OCI-LY7 (cell line): ENCODE measurements around the gene TSR3. TPM values are rescaled to one million over a fixed set of nuclear protein-coding genes. Genes with fewer than 3 reads are reported as not detected.

ENCODE experiments used
- BruUV-seq: library from RNA; stranded (reverse); fragments of 400-500 nt; replicated peaks from 2 replicates; lab custom pipeline; 2021; lab: Mats Ljungman, UMichigan
- CTCF ChIA-PET: fragments of 300-600 bp; sonication (Branson Sonifier 250); formaldehyde crosslinking; loops from one replicate; lab custom pipeline; 2022; ENCODE audit warnings: antibody characterized with exemption; ENCODE audit not compliant: unreplicated experiment; lab: Charles Lee
- POLR2A ChIA-PET: fragments of 300-600 bp; sonication (Branson Sonifier 250); formaldehyde crosslinking; loops from one replicate; lab custom pipeline; 2022; ENCODE audit warnings: antibody characterized with exemption; lab: Charles Lee
- DNase-seq: peaks from one replicate; pipeline ENCODE4 v3.0.0-alpha.2; 2015; ENCODE audit warnings: low spot score
- H2AFZ ChIP-seq: fragments of 200-600 bp; sonication (generic), shearing (Covaris generic); 2 replicates; pipeline ENCODE4 v1.6.1; 2014; ENCODE audit warnings: mild to moderate bottlenecking, antibody characterized with exemption, low read length, moderate library complexity
- H3K27ac ChIP-seq: fragments of 200-600 bp; sonication (generic); 2 replicates; pipeline ENCODE4 v1.5.1; 2014; ENCODE audit warnings: mixed run types, low read depth, mild to moderate bottlenecking, moderate library complexity, low read length, inconsistent platforms; ENCODE audit not compliant: poor library complexity, severe bottlenecking
- H3K36me3 ChIP-seq: fragments of 200-600 bp; sonication (generic); 2 replicates; pipeline ENCODE4 v1.6.1; 2014; ENCODE audit warnings: mild to moderate bottlenecking, antibody characterized with exemption, low read length, moderate library complexity, mixed read lengths; ENCODE audit not compliant: insufficient read depth
- H3K4me1 ChIP-seq: fragments of 200-600 bp; sonication (generic); 2 replicates; pipeline ENCODE4 v1.5.1; 2014; ENCODE audit warnings: mild to moderate bottlenecking, low read length; ENCODE audit not compliant: insufficient read depth, poor library complexity, severe bottlenecking
- H3K4me2 ChIP-seq: fragments of 200-600 bp; sonication (generic); 2 replicates; pipeline ENCODE4 v1.6.1; 2014; ENCODE audit warnings: mild to moderate bottlenecking, low read length
- H3K4me3 ChIP-seq: fragments of 200-600 bp; sonication (generic); 2 replicates; pipeline ENCODE4 v1.5.1; 2014; ENCODE audit warnings: mild to moderate bottlenecking, low read depth, low read length; ENCODE audit not compliant: poor library complexity, severe bottlenecking
- H3K79me2 ChIP-seq: fragments of 200-600 bp; sonication (generic); 2 replicates; pipeline ENCODE4 v1.6.1; 2016; ENCODE audit warnings: low read depth, mild to moderate bottlenecking, low read length, moderate library complexity, mixed read lengths; ENCODE audit not compliant: insufficient read depth
- H3K9me2 ChIP-seq: fragments of 200-600 bp; sonication (generic); 2 replicates; pipeline ENCODE4 v1.6.1; 2016; ENCODE audit warnings: mild to moderate bottlenecking, low read length, mixed read lengths; ENCODE audit not compliant: insufficient read depth
- H3K9me3 ChIP-seq: fragments of 200-600 bp; sonication (generic); 2 replicates; pipeline ENCODE4 v1.6.1; 2014; ENCODE audit warnings: mild to moderate bottlenecking, mixed run types, low read length, mixed read lengths
- H4K20me1 ChIP-seq: fragments of 200-600 bp; sonication (generic); 2 replicates; pipeline ENCODE4 v1.6.1; 2014; ENCODE audit warnings: mild to moderate bottlenecking, antibody characterized with exemption, low read length, moderate library complexity, mixed read lengths; ENCODE audit not compliant: insufficient read depth
- CTCF ChIP-seq: fragments of 200-600 bp; sonication (generic); conservative IDR thresholded peaks from 2 replicates; pipeline ENCODE4 v1.5.1; 2014; ENCODE audit warnings: mild to moderate bottlenecking, antibody characterized with exemption, low read length, moderate library complexity, mixed read lengths
- EZH2phosphoT487 ChIP-seq: fragments of 200-600 bp; sonication (generic); IDR thresholded peaks from 2 replicates; pipeline ENCODE4 v1.6.1; 2018; ENCODE audit warnings: low read depth, borderline replicate concordance, mild to moderate bottlenecking, mixed run types, antibody characterized with exemption, low read length, moderate library complexity, mixed read lengths
- intact Hi-C: fragments of 100-400 bp; cut with micrococcal nuclease; formaldehyde crosslinking; loops from one replicate; pipeline ENCODE4 v1.10.0; 2022; ENCODE audit not compliant: unreplicated experiment
- total RNA-seq, 2 experiments: library from RNA; depleted of rRNA in 1 of 2; stranded (reverse); fragments of >200 nt in 1 of 2; shearing (Covaris generic) in 1 of 2; gene quantifications; 2 replicates each; pipeline ENCODE4 v1.2.3, GENCODE V29; 2014 to 2022

Gene TSR3
- total RNA-seq, 2 experiments from 2014 or later = 47.2 to 75.8 TPM

- DNase-seq = no peak
- no peak overlapping the region for H2AFZ ChIP-seq
- no peaks in the 10 kb centered on the region for H3K9me2 ChIP-seq
- no peak overlapping the region for H3K4me3 ChIP-seq
- no peaks in the 10 kb centered on the region for H3K9me3 ChIP-seq
- peaks cover 30% of the 10 kb centered on the region for H3K79me2 ChIP-seq
- no TSS peak for BruUV-seq
- no peaks in the 10 kb centered on the region; the same call in 1 of the 2 replicates for H4K20me1 ChIP-seq
- intact Hi-C loops = no loop called here
- H3K4me1 ChIP-seq = no peaks in the 10 kb centered on the region
- H3K27ac ChIP-seq = no peak overlapping the region
- ChIA-PET POLR2A (no interaction called here), CTCF (no interaction called here)
- TF ChIP-seq EZH2phosphoT487 = no peak
- TF ChIP-seq CTCF = no peak
- peaks cover 98% of the 10 kb centered on the region for H3K36me3 ChIP-seq
- no peak overlapping the region for H3K4me2 ChIP-seq
These were observed 33.5 kb downstream of the TSR3 start for GRCh38 chr16:1318268-1318545.

GRCh38 chr16:1317479-1318267 is 34.0 kb downstream of the TSR3 start:
- TF ChIP-seq EZH2phosphoT487 (no peak), CTCF (no peak)
- H3K36me3 ChIP-seq = peaks cover 99% of the 10 kb centered on the region
- H3K27ac ChIP-seq = no peak overlapping the region
- H3K9me3 ChIP-seq = no peaks in the 10 kb centered on the region
- intact Hi-C loops = no loop called here
- no peaks in the 10 kb centered on the region; the same call in 1 of the 2 replicates for H4K20me1 ChIP-seq
- peaks cover 35% of the 10 kb centered on the region for H3K79me2 ChIP-seq
- H3K4me2 ChIP-seq = no peak overlapping the region
- POLR2A ChIA-PET = no interaction called here
- no peaks in the 10 kb centered on the region for H3K9me2 ChIP-seq
- H3K4me1 ChIP-seq = no peaks in the 10 kb centered on the region
- CTCF ChIA-PET = no interaction called here
- H3K4me3 ChIP-seq = no peak overlapping the region
- no peak for DNase-seq
- BruUV-seq = no TSS peak
- H2AFZ ChIP-seq = no peak overlapping the region

- Histone ChIP-seq H3K36me3 (peaks cover 99% of the 10 kb centered on the region), H3K9me2 (no peaks in the 10 kb centered on the region), H3K4me1 (peaks cover 12% of the 10 kb centered on the region), H4K20me1 (peaks cover 16% of the 10 kb centered on the region; the same call in 1 of the 2 replicates), H3K27ac (no peak overlapping the region), H3K4me3 (no peak overlapping the region), H3K9me3 (no peaks in the 10 kb centered on the region), H3K79me2 (peaks cover 52% of the 10 kb centered on the region), H3K4me2 (no peak overlapping the region), H2AFZ (no peak overlapping the region)
- POLR2A ChIA-PET = no interaction called here
- CTCF ChIA-PET = no interaction called here
- no peak for DNase-seq
- TF ChIP-seq EZH2phosphoT487 (no peak), CTCF (no peak)
- intact Hi-C loops = no loop called here
- BruUV-seq = no TSS peak
These were observed 35.7 kb downstream of the TSR3 start for GRCh38 chr16:1316033-1316405.
